Measurements from ENCODE around the gene PPP4R1.

DNA sequence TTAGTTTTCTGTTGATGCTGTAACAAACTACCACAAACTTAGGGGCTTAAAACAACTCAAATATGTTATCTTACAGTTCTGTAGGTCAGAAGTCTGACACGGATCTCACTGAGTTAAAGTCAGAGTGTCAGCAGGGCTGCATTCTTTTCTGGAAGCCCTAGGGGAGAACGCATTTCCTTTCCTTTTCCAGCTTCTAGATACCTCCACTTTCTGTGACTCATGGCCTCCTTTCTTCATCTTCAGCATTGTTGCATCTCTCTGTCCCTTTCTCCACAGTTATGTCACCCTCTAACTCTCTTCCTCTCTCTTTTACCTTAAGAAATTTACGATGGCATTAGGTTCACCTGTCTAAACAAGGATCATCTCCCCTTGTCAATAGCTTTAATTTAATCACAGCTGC lies 13.3 kb upstream of the PPP4R1 start:
- TF ChIP-seq, protein P1, sequence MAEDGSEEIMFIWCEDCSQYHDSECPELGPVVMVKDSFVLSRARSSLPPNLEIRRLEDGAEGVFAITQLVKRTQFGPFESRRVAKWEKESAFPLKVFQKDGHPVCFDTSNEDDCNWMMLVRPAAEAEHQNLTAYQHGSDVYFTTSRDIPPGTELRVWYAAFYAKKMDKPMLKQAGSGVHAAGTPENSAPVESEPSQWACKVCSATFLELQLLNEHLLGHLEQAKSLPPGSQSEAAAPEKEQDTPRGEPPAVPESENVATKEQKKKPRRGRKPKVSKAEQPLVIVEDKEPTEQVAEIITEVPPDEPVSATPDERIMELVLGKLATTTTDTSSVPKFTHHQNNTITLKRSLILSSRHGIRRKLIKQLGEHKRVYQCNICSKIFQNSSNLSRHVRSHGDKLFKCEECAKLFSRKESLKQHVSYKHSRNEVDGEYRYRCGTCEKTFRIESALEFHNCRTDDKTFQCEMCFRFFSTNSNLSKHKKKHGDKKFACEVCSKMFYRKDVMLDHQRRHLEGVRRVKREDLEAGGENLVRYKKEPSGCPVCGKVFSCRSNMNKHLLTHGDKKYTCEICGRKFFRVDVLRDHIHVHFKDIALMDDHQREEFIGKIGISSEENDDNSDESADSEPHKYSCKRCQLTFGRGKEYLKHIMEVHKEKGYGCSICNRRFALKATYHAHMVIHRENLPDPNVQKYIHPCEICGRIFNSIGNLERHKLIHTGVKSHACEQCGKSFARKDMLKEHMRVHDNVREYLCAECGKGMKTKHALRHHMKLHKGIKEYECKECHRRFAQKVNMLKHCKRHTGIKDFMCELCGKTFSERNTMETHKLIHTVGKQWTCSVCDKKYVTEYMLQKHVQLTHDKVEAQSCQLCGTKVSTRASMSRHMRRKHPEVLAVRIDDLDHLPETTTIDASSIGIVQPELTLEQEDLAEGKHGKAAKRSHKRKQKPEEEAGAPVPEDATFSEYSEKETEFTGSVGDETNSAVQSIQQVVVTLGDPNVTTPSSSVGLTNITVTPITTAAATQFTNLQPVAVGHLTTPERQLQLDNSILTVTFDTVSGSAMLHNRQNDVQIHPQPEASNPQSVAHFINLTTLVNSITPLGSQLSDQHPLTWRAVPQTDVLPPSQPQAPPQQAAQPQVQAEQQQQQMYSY (CRISPR knock-in tag; IDR thresholded peaks at IDR 0.05), result no peak
- TF ChIP-seq ZNF396 (CRISPR knock-in tag; IDR thresholded peaks at IDR 0.05; ENCODE audit: borderline replicate concordance), result no peak
- TF ChIP-seq, protein P2, sequence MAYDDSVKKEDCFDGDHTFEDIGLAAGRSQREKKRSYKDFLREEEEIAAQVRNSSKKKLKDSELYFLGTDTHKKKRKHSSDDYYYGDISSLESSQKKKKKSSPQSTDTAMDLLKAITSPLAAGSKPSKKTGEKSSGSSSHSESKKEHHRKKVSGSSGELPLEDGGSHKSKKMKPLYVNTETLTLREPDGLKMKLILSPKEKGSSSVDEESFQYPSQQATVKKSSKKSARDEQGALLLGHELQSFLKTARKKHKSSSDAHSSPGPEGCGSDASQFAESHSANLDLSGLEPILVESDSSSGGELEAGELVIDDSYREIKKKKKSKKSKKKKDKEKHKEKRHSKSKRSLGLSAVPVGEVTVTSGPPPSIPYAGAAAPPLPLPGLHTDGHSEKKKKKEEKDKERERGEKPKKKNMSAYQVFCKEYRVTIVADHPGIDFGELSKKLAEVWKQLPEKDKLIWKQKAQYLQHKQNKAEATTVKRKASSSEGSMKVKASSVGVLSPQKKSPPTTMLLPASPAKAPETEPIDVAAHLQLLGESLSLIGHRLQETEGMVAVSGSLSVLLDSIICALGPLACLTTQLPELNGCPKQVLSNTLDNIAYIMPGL (CRISPR knock-in tag; IDR thresholded peaks at IDR 0.05), result no peak
- TF ChIP-seq, protein P3, sequence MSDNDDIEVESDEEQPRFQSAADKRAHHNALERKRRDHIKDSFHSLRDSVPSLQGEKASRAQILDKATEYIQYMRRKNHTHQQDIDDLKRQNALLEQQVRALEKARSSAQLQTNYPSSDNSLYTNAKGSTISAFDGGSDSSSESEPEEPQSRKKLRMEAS (CRISPR knock-in tag; IDR thresholded peaks at IDR 0.05), result no peak
- TF ChIP-seq, protein P4, sequence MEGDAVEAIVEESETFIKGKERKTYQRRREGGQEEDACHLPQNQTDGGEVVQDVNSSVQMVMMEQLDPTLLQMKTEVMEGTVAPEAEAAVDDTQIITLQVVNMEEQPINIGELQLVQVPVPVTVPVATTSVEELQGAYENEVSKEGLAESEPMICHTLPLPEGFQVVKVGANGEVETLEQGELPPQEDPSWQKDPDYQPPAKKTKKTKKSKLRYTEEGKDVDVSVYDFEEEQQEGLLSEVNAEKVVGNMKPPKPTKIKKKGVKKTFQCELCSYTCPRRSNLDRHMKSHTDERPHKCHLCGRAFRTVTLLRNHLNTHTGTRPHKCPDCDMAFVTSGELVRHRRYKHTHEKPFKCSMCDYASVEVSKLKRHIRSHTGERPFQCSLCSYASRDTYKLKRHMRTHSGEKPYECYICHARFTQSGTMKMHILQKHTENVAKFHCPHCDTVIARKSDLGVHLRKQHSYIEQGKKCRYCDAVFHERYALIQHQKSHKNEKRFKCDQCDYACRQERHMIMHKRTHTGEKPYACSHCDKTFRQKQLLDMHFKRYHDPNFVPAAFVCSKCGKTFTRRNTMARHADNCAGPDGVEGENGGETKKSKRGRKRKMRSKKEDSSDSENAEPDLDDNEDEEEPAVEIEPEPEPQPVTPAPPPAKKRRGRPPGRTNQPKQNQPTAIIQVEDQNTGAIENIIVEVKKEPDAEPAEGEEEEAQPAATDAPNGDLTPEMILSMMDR (IDR thresholded peaks at IDR 0.05), result no peak
